Naive thymus-derived CD8-positive, alpha-beta T cell (primary cell): ENCODE measurements around the gene NOTO. TPM values are rescaled to one million over a fixed set of nuclear protein-coding genes. Genes with fewer than 3 reads are reported as not detected.
"Not testable (repeated sequence)": the region's sequence is repeated elsewhere in the genome, so short reads cannot be mapped to it uniquely, and the experiment has no call there.

Experiments
- ATAC-seq, 2 donors: fragments of 150-1000 bp; cut with Tn5 transposase in 1 of 2; sonication (Bioruptor Pico), chemical (Tn5 transposase) in 1 of 2; 1 replicate in 1 of 2; 2 replicates in 1 of 2; pipeline ENCODE4 v1.10.0; 2021; ENCODE audit warnings: mild to moderate bottlenecking in 2 of 2, moderate library complexity in 2 of 2
- POLR2A ChIA-PET: fragments of 350-600 bp; sonication (Branson Sonifier 250); formaldehyde crosslinking; loops from one replicate; lab custom pipeline; 2021; ENCODE audit warnings: antibody characterized with exemption; lab: Charles Lee
- DNase-seq, 10 donors: peaks; one replicate each; pipeline versions ENCODE4 v3.0.0 to v3.0.0-alpha.2; 2020 to 2022
- H3K27ac Mint-ChIP-seq, 10 donors: one replicate each; pipeline ENCODE4 v1.8.0; 2020 to 2022; ENCODE audit warnings: mild to moderate bottlenecking in 10 of 10, mixed read lengths in 10 of 10, moderate library complexity in 4 of 10, inconsistent platforms in 1 of 10
- H3K27me3 Mint-ChIP-seq, 5 donors: one replicate each; pipeline ENCODE4 v1.8.0; 2021 to 2022; ENCODE audit warnings: mixed read lengths in 5 of 5
- H3K36me3 Mint-ChIP-seq, 3 donors: one replicate each; pipeline ENCODE4 v1.8.0; 2020 to 2022; ENCODE audit warnings: mixed read lengths in 3 of 3, mild to moderate bottlenecking in 2 of 3, inconsistent platforms in 1 of 3
- H3K4me1 Mint-ChIP-seq, 4 donors: one replicate each; pipeline ENCODE4 v1.8.0; 2021 to 2022; ENCODE audit warnings: mixed read lengths in 4 of 4
- H3K4me3 Mint-ChIP-seq, 10 donors: one replicate each; pipeline ENCODE4 v1.8.0; 2020 to 2022; ENCODE audit warnings: mild to moderate bottlenecking in 10 of 10, mixed read lengths in 10 of 10, moderate library complexity in 6 of 10, inconsistent platforms in 1 of 10
- H3K9me3 Mint-ChIP-seq, 9 donors: one replicate each; pipeline ENCODE4 v1.8.0; 2020 to 2022; ENCODE audit warnings: mixed read lengths in 9 of 9, mild to moderate bottlenecking in 3 of 9, inconsistent platforms in 1 of 9, moderate library complexity in 1 of 9
- polyA plus RNA-seq, 3 donors: library from polyadenylated mRNA; unstranded; fragments of 300-500 nt; fragmentation: Illumina TruSeq; gene quantifications; one replicate each; pipeline ENCODE4 v1.2.3, GENCODE V29; 2021
- total RNA-seq, 8 experiments: library from RNA in 2 of 8; stranded (reverse) in 2 of 8; gene quantifications; one replicate each; pipeline ENCODE4 v1.2.3 and lab custom pipeline; 2021 to 2026

The NOTO gene
- total RNA-seq (not detected), polyA plus RNA-seq (not detected), total RNA-seq (lab: John Stamatoyannopoulos, UW) (0 reads per million in 6 experiments)

- Mint-ChIP-seq H3K4me1 (peaks cover 0 to 12% (median 4%) of the 10 kb centered on the region in 4 donors), H3K36me3 (peaks cover 0 to 2% (median 0%) of the 10 kb centered on the region in 3 donors), H3K9me3 (no peaks in the 10 kb centered on the region), H3K4me3 (peak within 1 kb of the TSS; percentile 33 to 77 (median 68)), H3K27ac (no peak within 1 kb of the TSS), H3K27me3 (peaks cover 26 to 73% (median 46%) of the 10 kb centered on the region in 5 donors)
- POLR2A ChIA-PET, result no interaction called here
- ATAC-seq (peak; percentile 62 to 82), DNase-seq (peak in 3 of 10 donors; percentile 5 to 14 (median 6))
Observed at GRCh38 chr2:73202156-73203054, at the start of gene NOTO. NOTO (plus strand) TSS chr2:73202574; CDS start chr2:73202667, 93 bp downstream.

DNA sequence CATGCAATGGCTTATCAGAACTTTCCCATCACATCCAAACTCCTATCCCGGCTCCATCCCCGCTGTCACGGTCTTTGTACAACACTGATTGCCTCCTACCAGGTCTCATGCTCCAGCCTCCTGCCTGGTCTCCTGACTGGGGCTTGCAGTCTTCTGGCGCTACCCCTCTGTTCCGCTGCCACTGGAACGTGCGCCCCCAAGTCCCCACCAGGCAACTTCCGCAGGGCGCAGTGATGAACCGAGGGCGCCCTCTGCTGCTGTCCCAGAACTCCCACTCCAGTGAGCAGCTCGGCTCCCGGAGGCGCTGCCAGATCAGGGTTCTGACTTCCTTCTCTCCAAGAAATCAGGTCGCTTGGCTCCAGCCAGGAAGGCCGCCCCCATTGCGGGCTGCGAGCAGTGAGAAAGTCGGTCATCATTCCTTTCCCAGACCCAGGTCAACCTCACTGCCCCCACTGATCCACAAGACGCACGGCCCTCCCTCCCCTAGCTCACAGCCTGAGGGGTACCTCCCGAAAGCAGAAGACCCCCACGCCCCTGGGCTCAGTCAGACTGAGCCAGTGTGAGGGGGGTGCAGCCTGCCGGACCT lies 45.7 kb upstream of the NOTO start:
- Mint-ChIP-seq H3K4me1 (peaks cover 4 to 7% (median 5%) of the 10 kb centered on the region in 4 donors), H3K27ac (peak overlapping the region in 1 of 10 donors; percentile 49), H3K36me3 (no peaks in the 10 kb centered on the region), H3K4me3 (no peak overlapping the region), H3K9me3 (no peaks in the 10 kb centered on the region), H3K27me3 (peaks cover 26 to 57% (median 41%) of the 10 kb centered on the region in 5 donors)
- DNase-seq, result peak in 8 of 10 donors; percentile 12 to 70 (median 26)
- ATAC-seq, result peak; percentile 49 to 56
- POLR2A ChIA-PET, result no interaction called here

GRCh38 chr2:73162856-73163391 lies 39.5 kb upstream of the NOTO start:
- peaks cover 12 to 35% (median 26%) of the 10 kb centered on the region in 5 donors for H3K27me3 Mint-ChIP-seq
- no peak overlapping the region for H3K4me3 Mint-ChIP-seq
- ATAC-seq, result no peak
- H3K36me3 Mint-ChIP-seq, result no peaks in the 10 kb centered on the region
- no peak overlapping the region for H3K27ac Mint-ChIP-seq
- peaks cover 0 to 2% (median 0%) of the 10 kb centered on the region in 4 donors for H3K4me1 Mint-ChIP-seq
- no peaks in the 10 kb centered on the region for H3K9me3 Mint-ChIP-seq
- no peak for DNase-seq
- POLR2A ChIA-PET, result interaction anchor here (0.7 kb wide), 1 partner anchor 167 kb away, joined by 3 read pairs; no protein-coding TSS in a partner anchor

GRCh38 chr2:73163483-73164367 lies 38.6 kb upstream of the NOTO start:
- no peak overlapping the region for H3K4me3 Mint-ChIP-seq
- H3K27ac Mint-ChIP-seq, result no peak overlapping the region
- H3K9me3 Mint-ChIP-seq, result no peaks in the 10 kb centered on the region
- no peaks in the 10 kb centered on the region for H3K36me3 Mint-ChIP-seq
- H3K27me3 Mint-ChIP-seq, result peaks cover 7 to 31% (median 23%) of the 10 kb centered on the region in 5 donors
- peaks cover 0 to 2% (median 0%) of the 10 kb centered on the region in 4 donors for H3K4me1 Mint-ChIP-seq
- ATAC-seq (peak; percentile 89 to 93), DNase-seq (peak; percentile 35 to 77 (median 54))
- POLR2A ChIA-PET, result interaction anchor here (0.7 kb wide), 1 partner anchor 166 kb away, joined by 3 read pairs; no protein-coding TSS in a partner anchor

DNA sequence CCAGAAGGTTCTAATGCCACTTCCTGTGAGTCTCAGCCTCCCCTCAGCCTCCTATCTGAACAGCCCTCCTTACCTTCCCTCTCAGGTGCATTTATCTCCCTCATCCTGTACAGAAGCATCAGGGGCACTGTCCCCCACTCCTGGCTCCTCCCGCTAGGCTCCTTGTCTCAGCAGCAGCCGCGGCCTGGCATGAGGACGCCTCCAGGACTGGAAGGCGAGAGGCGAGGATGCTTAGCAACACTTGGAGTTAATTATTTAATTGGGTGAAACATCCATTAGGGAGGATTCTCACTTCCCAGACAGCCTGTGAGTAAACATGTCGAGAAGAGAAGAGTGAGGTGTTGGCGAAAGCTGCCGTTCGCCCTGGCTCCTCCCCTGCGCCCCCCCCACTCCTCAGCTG lies 36.4 kb upstream of the NOTO start:
- DNase-seq, ATAC-seq, H3K36me3 Mint-ChIP-seq, H3K9me3 Mint-ChIP-seq, H3K27ac Mint-ChIP-seq, H3K4me1 Mint-ChIP-seq, H3K4me3 Mint-ChIP-seq, POLR2A ChIA-PET: not testable (repeated sequence)
- peaks cover 2 to 17% (median 11%) of the 10 kb centered on the region in 5 donors for H3K27me3 Mint-ChIP-seq

- DNase-seq, H3K9me3 Mint-ChIP-seq, H3K4me3 Mint-ChIP-seq, H3K27ac Mint-ChIP-seq, H3K36me3 Mint-ChIP-seq, ATAC-seq, H3K4me1 Mint-ChIP-seq, POLR2A ChIA-PET: not testable (repeated sequence)
- H3K27me3 Mint-ChIP-seq, result peaks cover 0 to 13% (median 7%) of the 10 kb centered on the region in 5 donors
Observed at GRCh38 chr2:73166813-73167212, 35.6 kb upstream of the NOTO start.

- H3K27ac Mint-ChIP-seq, result peak overlapping the region in 2 of 10 donors; percentile 3 to 25
- H3K36me3 Mint-ChIP-seq, ATAC-seq, DNase-seq, H3K9me3 Mint-ChIP-seq, POLR2A ChIA-PET, H3K4me1 Mint-ChIP-seq, H3K4me3 Mint-ChIP-seq: not testable (repeated sequence)
- H3K27me3 Mint-ChIP-seq, result peaks cover 4 to 16% (median 11%) of the 10 kb centered on the region in 5 donors
Observed at GRCh38 chr2:73168348-73168747, 34.0 kb upstream of the NOTO start.

DNA sequence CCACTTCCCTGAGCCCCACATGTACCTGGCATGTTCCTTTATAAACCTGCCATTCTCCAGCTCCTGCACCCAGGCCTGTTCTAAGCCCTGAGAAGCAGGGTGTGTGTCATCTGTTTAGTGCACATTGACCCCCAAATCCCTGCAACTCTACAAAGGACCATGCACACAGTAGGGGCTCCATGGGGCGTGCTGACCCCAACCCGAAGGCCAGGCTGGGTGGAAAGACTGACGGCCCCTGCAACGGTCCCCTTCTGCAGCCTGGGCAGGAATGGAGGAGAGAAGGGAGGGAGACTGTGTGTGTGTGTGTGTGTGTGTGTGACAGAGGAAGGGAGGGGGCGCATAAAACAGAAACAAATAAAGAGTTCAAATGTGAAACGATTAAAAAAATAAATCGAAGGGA lies 32.0 kb upstream of the NOTO start:
- peaks cover 2 to 26% (median 16%) of the 10 kb centered on the region in 5 donors for H3K27me3 Mint-ChIP-seq
- H3K4me1 Mint-ChIP-seq, H3K9me3 Mint-ChIP-seq, H3K36me3 Mint-ChIP-seq, POLR2A ChIA-PET, H3K4me3 Mint-ChIP-seq, DNase-seq, ATAC-seq: not testable (repeated sequence)
- peak overlapping the region in 1 of 10 donors; percentile 72 for H3K27ac Mint-ChIP-seq

DNA sequence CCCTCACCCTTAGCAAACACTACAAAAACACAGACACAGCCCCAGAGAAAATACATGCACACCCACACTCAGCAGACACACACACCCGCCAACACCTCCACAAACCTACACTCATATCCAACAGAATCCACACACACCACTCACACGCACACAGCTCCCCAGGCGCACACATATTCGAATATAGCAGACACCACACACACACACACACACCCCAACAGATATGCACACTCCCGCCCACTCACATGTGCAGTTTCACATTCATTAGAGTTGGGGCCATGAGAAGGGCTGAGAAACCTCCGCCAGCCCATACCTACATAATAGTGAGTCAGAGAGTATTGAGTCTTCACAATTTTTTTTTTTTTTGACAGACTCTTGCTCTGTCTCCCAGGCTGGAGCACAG lies 29.4 kb upstream of the NOTO start:
- Mint-ChIP-seq H3K4me1 (peaks cover 8 to 17% (median 16%) of the 10 kb centered on the region in 4 donors), H3K27ac (peak overlapping the region in 1 of 10 donors; percentile 26), H3K9me3 (no peaks in the 10 kb centered on the region), H3K27me3 (peaks cover 7 to 45% (median 23%) of the 10 kb centered on the region in 5 donors), H3K4me3 (no peak overlapping the region), H3K36me3 (no peaks in the 10 kb centered on the region)
- ATAC-seq (no peak), DNase-seq (no peak)
- POLR2A ChIA-PET, result no interaction called here

- no peaks in the 10 kb centered on the region for H3K36me3 Mint-ChIP-seq
- POLR2A ChIA-PET, result no interaction called here
- H3K27me3 Mint-ChIP-seq, result peaks cover 9 to 52% (median 27%) of the 10 kb centered on the region in 5 donors
- H3K27ac Mint-ChIP-seq, result peak overlapping the region in 1 of 10 donors; percentile 36
- DNase-seq, result no peak
- H3K9me3 Mint-ChIP-seq, result no peaks in the 10 kb centered on the region
- H3K4me3 Mint-ChIP-seq, result peak overlapping the region in 2 of 10 donors; percentile 9 to 51
- ATAC-seq, result no peak
- H3K4me1 Mint-ChIP-seq, result peaks cover 8 to 18% (median 16%) of the 10 kb centered on the region in 4 donors
Observed at GRCh38 chr2:73173781-73174180, 28.6 kb upstream of the NOTO start.

- Mint-ChIP-seq H3K4me3 (peak overlapping the region in 3 of 10 donors; percentile 50 to 74 (median 55)), H3K9me3 (no peaks in the 10 kb centered on the region), H3K36me3 (no peaks in the 10 kb centered on the region), H3K27me3 (peaks cover 9 to 54% (median 28%) of the 10 kb centered on the region in 5 donors), H3K4me1 (peaks cover 8 to 18% (median 16%) of the 10 kb centered on the region in 4 donors), H3K27ac (peak overlapping the region in 3 of 10 donors; percentile 28 to 66 (median 36))
- DNase-seq (no peak), ATAC-seq (no peak)
- POLR2A ChIA-PET, result interaction anchor here (1.1 kb wide), 1 partner anchor 103 kb away, joined by 4 read pairs; the partner anchor contains the start of gene SFXN5
Observed at GRCh38 chr2:73174244-73174643, 28.1 kb upstream of the NOTO start.
